ENCODE results near the gene TPGS2.
"Not testable (repeated sequence)": the region's sequence is repeated elsewhere in the genome, so short reads cannot be mapped to it uniquely, and the experiment has no call there.

The TPGS2 gene

DNA sequence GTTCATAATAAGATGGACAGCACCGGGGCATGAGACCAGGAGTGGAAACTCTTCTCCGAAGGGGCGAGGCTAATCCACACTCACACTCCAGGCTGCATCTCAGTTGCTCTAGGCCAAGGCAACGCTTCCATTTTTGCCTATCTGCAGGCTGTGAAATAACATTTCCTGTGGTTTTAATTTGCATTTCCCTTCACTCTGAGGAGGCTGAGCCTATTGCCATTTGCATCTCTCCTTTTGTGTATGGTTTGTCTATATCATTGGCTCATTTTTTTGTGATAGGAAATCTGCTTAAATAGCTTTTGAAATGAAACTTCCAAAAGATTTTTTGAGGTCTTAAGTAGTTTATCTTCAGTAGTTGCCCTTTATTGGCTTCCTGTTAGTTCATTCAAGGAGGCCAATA lies 57.6 kb downstream of the TPGS2 start:
- no peak for DNase-seq

DNA sequence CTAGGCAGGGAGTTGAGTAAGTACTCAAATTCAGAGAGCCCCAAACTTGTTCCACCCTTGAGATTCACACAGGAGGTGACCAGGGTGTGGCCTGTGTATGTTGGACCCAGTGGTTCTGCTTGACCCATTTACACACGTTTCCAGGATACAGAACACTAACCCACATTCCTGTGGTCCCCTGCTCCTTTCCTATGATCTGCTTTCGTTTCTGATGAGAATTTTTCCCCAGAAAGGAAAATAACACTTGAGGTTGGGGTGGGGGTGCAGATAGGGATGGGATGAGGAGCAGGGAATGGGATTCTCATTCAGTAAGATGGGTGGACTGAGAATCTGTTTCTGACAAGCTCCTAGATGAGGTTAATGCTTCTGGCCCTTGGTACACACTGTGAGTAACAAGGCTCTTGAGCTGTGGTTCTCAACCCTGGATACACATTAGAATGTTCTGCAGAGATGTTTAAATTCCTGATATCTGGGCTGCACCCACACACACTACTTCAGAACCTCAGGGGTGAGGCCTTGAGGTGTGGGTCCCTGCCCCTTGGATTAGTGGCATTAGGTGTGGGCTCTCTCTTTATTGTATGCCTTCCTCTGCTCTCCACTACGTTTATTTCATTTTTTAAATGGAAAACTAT lies 58.4 kb downstream of the TPGS2 start:
- DNase-seq = no peak

DNA sequence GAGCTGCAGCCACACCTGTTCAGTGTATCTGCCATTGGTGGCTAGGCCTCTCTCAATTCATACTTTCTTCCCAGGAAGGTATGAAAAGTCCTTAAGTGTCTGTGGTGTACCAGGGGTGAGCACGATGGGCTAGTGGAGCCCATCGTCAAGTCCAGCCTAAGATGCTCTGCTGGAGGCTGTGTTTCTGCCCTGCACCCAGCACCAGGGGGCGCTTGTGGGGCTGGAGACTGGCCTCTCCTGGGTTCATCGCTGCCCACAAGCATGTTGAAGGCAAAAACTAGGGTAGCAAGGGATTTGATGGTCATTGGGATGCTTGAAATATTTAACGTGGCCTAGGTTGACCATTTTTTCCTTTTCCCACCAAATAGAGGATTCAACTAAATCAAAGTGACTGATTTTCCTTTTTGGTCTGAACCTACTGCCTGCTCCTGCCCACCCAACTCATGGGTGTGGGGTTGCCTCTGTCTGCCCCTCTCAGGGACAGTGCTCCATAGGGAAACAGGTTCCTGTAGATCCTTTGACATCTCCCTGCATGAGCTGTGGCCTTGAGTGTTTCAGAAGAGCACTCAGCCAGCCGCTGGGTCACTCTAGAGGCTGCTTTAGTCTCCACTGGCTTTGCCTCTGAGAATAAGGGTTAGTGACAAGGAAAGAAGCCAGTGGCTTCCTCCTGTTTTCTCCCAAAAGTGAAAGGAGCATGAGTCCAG lies 59.0 kb downstream of the TPGS2 start:
- no peak for DNase-seq

DNA sequence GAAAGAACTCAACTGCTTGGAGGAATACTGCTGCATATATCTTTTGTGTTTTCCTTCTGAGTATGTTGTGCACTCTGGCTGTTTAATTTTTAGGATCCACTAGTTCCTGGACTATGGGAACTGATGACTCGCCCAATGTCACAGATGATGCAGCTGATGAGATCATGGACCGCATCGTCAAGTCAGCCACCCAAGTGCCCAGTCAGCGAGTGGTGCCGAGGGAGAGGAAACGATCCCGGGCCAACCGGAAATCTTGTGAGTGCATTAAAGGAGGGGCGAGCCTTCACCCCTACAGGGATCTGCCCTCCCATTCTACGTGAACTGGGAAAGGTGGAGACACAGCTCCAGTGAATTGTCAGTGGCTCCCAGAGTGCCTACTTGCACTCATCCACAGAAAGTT lies 59.6 kb downstream of the TPGS2 start:
- no peak for DNase-seq

DNA sequence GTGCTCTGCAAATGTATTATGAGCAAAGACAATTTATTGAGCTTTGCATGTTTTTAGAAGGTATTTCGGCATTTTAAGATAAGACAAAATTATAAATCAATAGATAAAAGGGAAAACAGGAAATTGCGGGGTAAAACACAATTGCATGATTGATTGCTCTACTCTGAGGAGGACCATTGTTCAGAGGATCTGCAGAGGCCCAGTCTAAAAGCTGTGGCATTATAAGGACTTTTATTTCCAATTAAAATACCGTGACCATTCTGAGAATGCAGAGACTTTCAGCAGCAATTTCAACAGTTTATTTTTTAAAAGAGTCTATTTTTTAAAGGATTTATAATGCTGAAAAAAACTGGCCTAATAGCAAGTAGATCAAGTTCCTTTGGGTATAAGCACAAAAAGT lies 62.0 kb downstream of the TPGS2 start:
- no peak for DNase-seq

DNA sequence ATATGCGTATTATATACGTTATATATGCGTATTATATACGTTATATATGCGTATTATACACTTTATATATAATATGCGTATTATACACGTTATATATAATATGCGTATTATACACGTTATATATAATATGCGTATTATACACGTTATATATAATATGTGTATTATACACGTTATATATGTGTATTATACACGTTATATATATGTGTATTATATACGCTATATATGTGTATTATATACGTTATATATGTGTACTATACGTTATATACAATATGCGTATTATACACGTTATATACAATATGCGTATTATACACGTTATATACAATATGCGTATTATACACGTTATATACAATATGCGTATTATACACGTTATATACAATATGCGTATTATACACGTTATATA lies 65.8 kb downstream of the TPGS2 start:
- DNase-seq = not testable (repeated sequence)

DNA sequence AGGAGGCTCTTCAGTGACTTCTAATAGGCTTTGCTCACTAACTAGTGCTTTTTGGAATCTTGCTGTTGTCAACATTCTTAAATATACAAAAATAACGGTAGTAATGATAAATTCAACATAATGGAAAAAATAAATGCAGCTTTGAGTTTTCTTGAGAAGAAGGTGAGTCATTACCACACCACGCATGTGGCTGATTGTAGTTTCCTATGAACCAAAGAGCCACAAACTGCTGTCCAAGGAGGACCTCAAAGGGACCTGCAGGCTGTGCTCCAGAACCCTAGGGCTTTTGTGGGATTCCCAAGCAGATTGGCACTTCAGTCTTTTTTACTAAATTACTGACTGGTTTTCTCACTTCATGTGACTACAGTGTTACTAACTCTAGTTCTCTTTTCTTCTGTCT lies 66.7 kb downstream of the TPGS2 start:
- no peak for DNase-seq

DNA sequence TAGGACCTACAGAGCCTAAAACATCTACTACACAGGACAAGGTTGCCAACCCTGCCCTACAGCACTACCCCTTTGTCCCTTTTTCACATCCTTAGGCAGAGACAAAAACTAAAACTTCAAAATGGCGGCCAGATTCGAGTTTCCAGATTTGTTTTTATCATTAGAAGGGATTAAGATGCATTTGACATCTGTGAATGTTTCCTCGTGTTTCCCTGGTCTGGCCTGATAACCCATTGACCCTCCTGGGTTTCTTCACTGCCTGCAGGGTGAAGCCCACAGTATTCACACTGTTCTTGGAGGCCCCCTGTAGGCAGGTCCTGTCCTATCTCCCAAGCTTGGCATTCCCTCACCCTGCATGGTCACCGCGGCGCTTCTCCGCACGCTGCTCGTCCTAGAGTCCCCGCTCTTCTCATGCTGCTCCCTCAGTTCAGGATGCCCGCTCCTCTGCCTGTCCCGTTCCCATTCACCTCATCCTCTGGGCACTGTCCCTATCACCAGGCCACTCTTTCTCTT lies 67.6 kb downstream of the TPGS2 start:
- no peak for DNase-seq

DNA sequence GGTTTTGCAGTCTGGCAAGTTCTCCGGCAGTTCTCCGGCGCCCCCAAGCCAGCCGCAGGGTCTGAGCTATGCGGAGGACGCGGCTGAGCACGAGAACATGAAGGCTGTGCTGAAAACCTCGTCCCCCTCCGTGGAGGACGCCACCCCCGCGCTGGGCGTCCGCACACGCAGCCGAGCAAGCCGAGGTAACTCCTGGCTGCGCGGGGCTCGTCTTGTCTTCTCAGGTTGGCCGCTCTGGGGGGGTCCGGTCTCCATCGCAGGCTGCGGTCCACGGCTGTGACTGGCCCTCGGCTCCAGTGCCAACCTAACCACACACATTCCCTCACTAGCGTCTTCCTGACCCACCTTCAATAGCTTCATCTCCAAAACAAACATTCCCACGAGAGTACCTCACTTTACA lies 68.2 kb downstream of the TPGS2 start:
- DNase-seq = no peak

DNA sequence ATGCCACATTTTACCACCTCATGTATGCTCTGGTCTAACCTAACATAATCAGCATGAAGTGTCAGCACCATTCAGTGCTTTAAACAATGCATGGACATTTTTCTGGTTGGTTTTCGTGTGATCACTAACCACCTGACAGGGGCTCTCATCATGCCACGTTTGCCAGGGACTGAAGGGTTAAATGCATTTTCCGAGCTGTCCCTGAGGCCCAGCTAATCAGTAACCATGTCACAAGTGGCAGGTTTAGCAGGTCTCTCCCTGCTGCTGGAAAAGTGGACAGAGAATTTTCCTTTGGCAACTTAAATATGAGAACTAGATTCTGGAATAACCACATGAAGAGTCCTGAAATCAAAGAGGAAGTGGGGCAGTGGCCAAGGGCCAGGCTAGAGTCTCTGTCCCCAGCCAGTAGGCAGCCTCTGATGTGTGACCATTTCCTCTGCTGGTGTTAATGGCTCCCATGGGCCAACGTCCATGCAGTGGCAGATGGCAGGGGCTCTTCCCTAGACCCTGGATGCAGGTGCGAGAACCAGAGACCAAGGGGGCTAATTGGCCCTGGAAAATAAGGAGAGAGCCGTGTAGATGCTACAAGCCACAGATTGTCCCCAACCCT lies 69.5 kb downstream of the TPGS2 start:
- DNase-seq = no peak

DNA sequence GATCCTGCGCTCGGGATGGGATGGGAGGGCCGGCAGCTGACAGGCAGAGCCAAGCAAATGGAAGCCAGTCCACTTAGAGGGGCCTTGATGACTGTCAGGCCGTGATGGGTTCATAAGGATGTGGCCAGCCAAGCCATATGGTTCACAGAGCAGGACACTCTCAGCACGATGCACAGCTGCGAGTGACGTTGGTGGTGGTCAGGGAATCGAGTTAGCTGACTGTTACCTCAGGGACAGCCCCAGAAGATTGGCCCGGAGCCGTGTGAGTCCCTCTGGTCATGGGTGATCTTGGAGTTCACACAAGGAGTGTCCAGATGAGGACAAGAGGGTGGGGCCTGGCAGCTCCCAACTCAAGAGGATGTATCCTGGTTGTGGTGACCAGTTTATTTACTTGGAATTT lies 70.2 kb downstream of the TPGS2 start:
- no peak for DNase-seq

DNA sequence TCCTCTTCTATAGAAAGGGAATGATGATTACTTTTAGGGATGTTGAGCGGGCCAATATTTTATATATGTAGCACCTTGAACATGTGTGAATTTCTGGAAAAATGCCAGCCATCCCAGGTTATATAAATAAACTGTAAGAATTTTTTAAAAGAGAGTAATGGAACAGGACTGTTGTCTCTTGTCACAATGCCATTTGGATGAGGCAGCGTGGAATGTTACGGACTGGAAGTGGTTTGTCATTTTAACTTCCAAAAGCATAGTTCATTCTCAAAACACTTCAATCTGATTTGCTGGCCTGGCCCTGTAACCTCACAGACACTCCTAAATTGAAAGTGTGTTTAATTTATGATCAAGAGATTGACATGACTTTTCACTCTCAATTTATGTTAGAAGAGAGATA lies 70.8 kb downstream of the TPGS2 start:
- no peak for DNase-seq

DNA sequence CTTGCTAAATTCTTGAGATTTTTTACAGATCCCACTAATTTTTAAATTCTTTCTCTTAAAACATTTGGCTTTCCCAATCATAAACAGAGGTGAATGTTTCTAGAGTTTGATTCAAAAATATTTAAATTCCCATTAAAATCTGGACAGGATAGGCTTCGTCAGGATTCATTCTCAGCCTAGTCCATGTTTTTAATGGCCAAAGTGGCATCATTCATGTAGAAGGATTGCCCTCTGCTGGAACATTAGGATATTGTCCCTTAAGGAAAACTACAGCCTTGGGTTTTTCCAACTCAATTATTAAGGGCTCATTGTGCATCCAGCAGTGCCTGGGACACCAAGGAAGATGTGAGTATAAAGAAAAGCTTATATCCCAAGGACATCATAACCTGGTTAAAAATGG lies 71.7 kb downstream of the TPGS2 start:
- no peak for DNase-seq

DNA sequence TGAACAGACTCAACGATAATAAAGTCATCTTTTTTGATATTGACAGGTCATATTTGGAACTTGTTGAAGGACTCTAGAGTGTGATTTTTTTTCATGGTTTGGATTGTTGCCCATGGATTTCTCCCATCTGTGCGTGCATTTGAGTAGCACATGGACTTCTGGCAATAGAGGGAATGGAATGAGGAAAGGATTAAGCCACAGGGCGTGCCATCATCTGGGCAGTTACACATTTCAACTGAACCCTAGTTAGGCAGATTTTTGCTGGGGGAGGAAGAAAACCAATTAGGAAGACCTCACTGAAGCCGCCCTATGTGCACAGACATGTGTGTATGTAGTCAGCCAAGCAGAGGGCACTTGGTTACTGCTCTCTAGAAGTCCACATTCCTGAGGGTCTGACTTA lies 72.6 kb downstream of the TPGS2 start:
- no peak for DNase-seq

DNA sequence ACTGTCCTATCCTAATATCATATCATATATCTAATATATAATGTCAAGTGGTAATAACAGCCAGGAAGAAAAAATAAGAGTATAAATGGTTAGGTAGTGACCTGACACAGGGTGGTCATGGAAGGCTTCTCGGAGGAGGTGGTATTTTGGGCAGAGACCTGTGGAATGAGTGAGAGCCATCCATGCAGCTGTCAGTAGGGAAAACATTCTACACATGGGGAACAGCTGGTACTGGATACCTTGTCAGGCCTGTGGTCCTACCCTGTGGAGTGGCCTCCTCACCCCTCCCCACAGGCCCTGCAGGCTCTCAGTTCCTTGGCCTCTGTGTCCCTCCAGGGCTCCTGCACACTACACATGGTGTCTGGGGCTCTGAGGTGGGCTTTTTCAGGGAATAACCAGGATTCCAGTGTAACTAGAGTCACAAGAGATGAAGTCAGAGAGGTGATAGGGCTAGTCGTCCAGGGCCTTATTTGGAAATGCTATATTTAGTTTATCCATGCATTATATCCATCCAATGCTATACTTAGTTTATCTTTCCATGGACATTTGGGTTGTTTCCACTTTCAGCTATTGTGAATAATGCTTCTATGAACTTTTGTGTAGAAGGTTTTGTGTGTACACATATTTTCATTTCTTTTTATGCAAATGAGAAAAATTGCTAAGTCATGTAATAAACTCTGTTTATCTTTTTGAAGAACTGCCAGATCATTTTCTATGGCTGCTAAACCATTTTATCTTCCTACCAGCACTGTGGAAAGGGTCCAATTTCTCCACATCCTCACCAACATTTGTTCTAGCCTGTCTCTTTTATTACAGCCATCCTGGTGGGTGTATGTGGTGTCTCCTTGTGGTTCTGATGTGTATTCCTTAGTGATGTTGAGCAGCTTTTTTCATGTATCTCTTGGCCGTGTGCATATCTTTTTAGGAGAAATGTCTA lies 75.6 kb downstream of the TPGS2 start:
- DNase-seq = no peak

DNA sequence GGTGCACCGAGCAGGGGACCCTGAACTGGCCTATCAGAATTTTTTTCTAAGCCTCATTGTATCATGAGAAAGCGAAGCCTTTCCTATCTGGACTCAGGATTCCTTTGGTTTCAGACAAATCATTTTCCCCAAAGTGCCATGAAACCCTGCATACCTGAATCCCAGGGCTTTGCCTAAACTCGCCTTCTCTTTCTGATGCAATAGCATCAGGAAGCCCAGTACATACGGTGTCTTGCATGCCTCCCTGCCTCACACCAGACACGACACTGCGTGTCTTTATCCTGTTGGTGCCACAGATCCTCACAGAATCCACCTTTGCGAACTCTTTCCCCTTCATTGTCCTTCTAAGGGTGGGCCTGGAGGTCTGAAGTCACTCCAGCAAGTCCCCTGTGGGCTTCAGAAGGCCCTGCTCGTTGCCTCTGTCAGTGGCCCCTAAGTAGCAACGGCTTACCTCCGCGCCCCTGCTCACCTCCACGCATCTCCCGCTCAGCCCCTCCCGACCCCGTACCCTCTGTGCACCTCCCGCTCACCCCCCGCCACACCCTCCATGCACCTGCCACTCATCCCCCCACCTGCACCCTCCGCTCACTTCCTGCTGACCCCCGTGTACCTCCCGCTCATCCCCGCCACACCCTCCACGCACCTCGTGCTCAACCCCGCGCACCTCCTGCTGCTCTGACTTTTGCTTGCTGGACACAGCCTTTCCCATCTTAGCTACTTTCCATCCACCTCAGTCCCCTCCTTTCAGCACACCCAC lies 83.4 kb downstream of the TPGS2 start:
- DNase-seq = no peak

DNA sequence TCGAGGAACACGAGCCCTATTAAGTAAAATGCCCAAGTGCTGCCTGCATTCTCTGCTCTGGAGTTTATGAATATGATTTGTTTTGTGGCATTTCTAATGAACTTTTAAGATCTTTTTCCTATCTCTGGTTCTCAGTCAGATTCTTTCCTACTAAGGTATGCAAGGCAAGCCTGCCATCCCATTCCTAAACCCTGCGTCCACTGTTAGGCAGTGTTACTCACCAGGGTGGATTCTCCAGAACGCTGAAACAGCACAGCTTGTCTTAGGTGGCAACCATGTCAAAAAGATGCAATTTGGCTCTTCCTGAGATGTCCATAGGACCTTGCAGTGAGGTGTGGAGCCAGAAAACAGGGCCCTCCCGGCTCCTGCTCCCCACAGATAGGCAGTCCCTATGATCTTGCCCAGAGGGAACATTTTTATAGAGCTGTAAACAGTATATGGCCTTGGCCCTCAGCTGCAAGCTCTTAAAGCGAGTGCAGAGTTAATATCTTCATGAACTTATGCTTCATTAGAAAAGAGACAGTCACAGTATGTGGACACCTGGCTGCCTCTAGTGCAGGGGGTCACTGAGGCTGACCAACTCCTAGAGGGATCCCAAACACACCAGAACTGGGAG lies 84.4 kb downstream of the TPGS2 start:
- no peak for DNase-seq

Data from left hindlimb (tissue), 1 donor.